ENCODE results near the gene MRPS12.
"Not testable (repeated sequence)": the region's sequence is repeated elsewhere in the genome, so short reads cannot be mapped to it uniquely, and the experiment has no call there.

MRPS12 gene

GRCh38 chr19:38930776-38931520 is at the start of gene MRPS12:
Gene MRPS12, plus strand, starts transcription at chr19:38930944. Its CDS starts 351 bp downstream, at chr19:38931295.
- peak within 1 kb of the TSS; percentile 89 for H3K27ac ChIP-seq
- peak; percentile 99 for DNase-seq
- no peaks in the 10 kb centered on the region for H3K27me3 ChIP-seq (replicated peaks)
- TF ChIP-seq CTCF (IDR thresholded peaks at IDR 0.05; ENCODE audit: low read depth, low read length, missing control alignments): no peak
- H3K36me3 ChIP-seq (replicated peaks): peaks cover 2% of the 10 kb centered on the region
- H3K4me3 ChIP-seq (ENCODE audit: low read depth, low read length): peak within 1 kb of the TSS; percentile 77
- in situ Hi-C loops (cut with HindIII; ENCODE audit: low pct_ligation_motif_present, low sequenced_read_pairs): no loop called here

- in situ Hi-C loops (cut with HindIII; ENCODE audit: low pct_ligation_motif_present, low sequenced_read_pairs): no loop called here
- peaks cover 3% of the 10 kb centered on the region for H3K36me3 ChIP-seq (replicated peaks)
- H3K27ac ChIP-seq: no peak overlapping the region
- no peak for TF ChIP-seq CTCF (IDR thresholded peaks at IDR 0.05; ENCODE audit: low read depth, low read length, missing control alignments)
- no peak for DNase-seq
- H3K27me3 ChIP-seq (replicated peaks): no peaks in the 10 kb centered on the region
- no peak overlapping the region for H3K4me3 ChIP-seq (ENCODE audit: low read depth, low read length)
These were observed 47.5 kb upstream of the MRPS12 start for GRCh38 chr19:38883286-38883685.

GRCh38 chr19:38884691-38885090 is 46.1 kb upstream of the MRPS12 start:
- H3K27me3 ChIP-seq (replicated peaks); H3K27ac ChIP-seq: not testable (repeated sequence)

GRCh38 chr19:38888876-38889275 is 41.9 kb upstream of the MRPS12 start:
- in situ Hi-C loops (cut with HindIII; ENCODE audit: low pct_ligation_motif_present, low sequenced_read_pairs): no loop called here
- no peaks in the 10 kb centered on the region for H3K27me3 ChIP-seq (replicated peaks)
- peaks cover 14% of the 10 kb centered on the region for H3K36me3 ChIP-seq (replicated peaks)
- DNase-seq: no peak
- TF ChIP-seq CTCF (IDR thresholded peaks at IDR 0.05; ENCODE audit: low read depth, low read length, missing control alignments): no peak
- H3K27ac ChIP-seq: no peak overlapping the region
- no peak overlapping the region for H3K4me3 ChIP-seq (ENCODE audit: low read depth, low read length)

More at GRCh38 chr19:38884691-38885090, 46.1 kb upstream of the MRPS12 start:
- H3K4me3 ChIP-seq (ENCODE audit: low read depth, low read length); in situ Hi-C loops (cut with HindIII; ENCODE audit: low pct_ligation_motif_present, low sequenced_read_pairs); DNase-seq: not testable (repeated sequence)
- H3K36me3 ChIP-seq (replicated peaks): peaks cover 17% of the 10 kb centered on the region

GRCh38 chr19:38889803-38890202 is 40.9 kb upstream of the MRPS12 start:
- H3K36me3 ChIP-seq (replicated peaks): peaks cover 14% of the 10 kb centered on the region
- H3K27ac ChIP-seq: no peak overlapping the region
- no peaks in the 10 kb centered on the region for H3K27me3 ChIP-seq (replicated peaks)
- DNase-seq: no peak
- TF ChIP-seq CTCF (IDR thresholded peaks at IDR 0.05; ENCODE audit: low read depth, low read length, missing control alignments): no peak
- no peak overlapping the region for H3K4me3 ChIP-seq (ENCODE audit: low read depth, low read length)
- in situ Hi-C loops (cut with HindIII; ENCODE audit: low pct_ligation_motif_present, low sequenced_read_pairs): no loop called here

- Histone ChIP-seq H3K27ac (no peak overlapping the region), H3K27me3 (replicated peaks) (no peaks in the 10 kb centered on the region), H3K36me3 (replicated peaks) (peaks cover 14% of the 10 kb centered on the region), H3K4me3 (ENCODE audit: low read depth, low read length) (no peak overlapping the region)
- TF ChIP-seq CTCF (IDR thresholded peaks at IDR 0.05; ENCODE audit: low read depth, low read length, missing control alignments): no peak
- no peak for DNase-seq
- in situ Hi-C loops (cut with HindIII; ENCODE audit: low pct_ligation_motif_present, low sequenced_read_pairs): no loop called here
These were observed 40.1 kb upstream of the MRPS12 start for GRCh38 chr19:38890686-38891085.
